GM12873 (cell line): ENCODE results near the gene THAP5.

Source experiments
- TF ChIP-seq, protein P1 (sequence below): IDR thresholded peaks from 2 replicates; pipeline ENCODE4 v1.5.1; 2012; ENCODE audit warnings: low read depth, mild to moderate bottlenecking, moderate library complexity, low read length, control low read depth; ENCODE audit not compliant: insufficient read depth; ENCODE audit errors: missing control alignments

The THAP5 gene

DNA sequence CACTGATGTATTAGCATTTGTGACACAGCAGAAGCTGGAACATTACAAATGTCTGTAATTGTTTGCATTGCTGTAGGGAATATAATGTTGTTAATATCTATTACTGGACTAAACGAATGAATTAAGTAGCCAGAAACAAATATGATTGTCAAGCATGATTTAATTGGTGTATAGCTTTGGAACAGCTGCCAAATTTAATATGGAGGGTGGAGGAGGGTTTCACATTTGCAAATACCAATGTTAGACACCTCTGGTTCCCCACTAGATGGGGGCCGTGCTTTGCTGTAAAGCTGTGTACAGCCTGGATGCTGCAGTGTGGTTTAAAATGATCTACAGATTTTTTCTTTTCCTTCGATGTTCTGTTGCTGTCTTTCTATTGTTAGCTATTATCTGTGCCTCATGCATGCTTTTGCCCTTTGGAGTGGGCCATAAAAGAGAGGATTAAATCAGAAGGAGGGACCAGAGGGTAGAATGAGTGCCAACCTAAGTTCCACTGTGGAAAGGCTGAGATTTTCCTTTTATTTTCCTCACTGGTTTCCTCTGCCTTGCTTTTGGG, 23.2 kb upstream of the THAP5 start:
- TF ChIP-seq, protein P1, sequence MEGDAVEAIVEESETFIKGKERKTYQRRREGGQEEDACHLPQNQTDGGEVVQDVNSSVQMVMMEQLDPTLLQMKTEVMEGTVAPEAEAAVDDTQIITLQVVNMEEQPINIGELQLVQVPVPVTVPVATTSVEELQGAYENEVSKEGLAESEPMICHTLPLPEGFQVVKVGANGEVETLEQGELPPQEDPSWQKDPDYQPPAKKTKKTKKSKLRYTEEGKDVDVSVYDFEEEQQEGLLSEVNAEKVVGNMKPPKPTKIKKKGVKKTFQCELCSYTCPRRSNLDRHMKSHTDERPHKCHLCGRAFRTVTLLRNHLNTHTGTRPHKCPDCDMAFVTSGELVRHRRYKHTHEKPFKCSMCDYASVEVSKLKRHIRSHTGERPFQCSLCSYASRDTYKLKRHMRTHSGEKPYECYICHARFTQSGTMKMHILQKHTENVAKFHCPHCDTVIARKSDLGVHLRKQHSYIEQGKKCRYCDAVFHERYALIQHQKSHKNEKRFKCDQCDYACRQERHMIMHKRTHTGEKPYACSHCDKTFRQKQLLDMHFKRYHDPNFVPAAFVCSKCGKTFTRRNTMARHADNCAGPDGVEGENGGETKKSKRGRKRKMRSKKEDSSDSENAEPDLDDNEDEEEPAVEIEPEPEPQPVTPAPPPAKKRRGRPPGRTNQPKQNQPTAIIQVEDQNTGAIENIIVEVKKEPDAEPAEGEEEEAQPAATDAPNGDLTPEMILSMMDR = no peak

DNA sequence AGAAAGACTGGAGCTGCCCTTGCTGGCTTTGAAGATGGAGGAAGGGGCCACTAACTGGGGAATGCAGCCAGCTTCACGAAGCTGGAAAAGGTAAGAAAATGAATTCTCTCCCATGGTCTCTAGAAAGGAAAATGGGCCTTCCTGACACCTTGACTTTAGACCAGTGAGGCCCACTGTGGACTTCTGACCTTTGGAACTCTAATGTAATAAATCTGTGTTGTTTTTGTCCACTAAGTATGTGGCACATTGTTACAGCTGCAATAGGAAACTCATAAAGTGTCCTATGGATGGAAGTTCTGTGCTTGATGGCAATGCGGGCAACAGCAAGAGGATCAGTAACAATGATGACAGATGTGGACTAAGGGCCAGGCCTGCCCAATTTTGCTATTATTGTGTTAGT, 21.1 kb upstream of the THAP5 start:
- TF ChIP-seq, protein P1 = no peak

DNA sequence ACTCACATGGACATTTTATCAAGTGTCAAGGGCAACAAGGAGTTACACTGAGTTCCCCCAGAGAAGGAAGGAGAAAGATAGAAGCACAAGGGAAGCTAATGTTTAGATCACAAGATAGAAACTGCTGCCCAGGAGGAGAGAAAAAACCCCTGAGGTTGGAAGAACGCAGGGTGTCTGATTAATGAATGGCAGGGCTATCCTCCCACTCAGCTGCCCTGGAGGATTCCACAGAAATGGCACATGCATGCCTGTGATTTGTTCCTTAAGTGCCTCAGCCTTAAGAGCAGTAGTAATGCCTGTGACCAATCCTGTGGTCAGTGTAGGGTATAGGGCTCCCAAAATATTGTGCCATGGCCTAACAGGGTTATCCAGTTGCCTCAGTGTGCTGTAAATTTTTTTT, 20.4 kb upstream of the THAP5 start:
- TF ChIP-seq, protein P1 = no peak

DNA sequence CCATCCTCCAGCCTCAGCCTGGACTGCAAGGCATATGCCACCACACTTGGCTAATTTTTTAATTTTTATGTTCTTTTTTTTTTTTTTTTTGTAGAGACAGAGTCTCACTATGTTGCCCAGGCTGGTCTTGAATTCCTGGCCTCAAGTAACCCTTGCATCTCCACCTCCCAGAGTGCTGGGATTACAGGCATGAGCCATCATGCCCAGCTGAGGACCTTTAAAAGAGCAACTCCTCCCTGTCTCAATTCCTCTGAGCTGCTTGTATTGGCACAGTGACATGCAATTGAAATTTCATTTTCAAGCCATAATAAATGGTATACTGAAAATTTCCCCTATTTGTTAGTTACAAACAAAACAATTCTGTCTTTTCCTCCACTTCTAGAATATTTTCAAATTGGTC, 19.7 kb upstream of the THAP5 start:
- TF ChIP-seq, protein P1 = no peak

DNA sequence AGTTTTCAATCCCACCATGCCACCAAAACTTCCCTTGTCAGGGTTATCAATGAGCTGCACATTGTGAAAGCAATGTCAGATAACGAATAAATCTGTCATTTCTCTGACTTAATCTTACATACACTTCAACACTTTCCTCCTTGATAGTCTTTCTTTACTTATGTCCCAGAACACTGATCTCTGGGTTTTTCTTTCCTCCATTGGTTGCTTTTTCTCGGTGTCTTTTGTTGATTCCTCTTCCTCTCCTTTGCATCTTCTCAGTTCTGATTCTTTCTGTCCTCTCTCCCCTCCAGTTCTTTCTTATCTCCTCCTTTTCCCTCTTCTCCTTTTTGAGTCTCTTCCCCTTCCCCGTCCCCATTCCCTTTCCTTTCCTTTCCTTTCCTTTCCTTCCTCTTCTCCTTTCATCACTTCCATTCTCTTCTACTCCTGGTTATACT, 16.8 kb upstream of the THAP5 start:
- TF ChIP-seq, protein P1 = no peak

DNA sequence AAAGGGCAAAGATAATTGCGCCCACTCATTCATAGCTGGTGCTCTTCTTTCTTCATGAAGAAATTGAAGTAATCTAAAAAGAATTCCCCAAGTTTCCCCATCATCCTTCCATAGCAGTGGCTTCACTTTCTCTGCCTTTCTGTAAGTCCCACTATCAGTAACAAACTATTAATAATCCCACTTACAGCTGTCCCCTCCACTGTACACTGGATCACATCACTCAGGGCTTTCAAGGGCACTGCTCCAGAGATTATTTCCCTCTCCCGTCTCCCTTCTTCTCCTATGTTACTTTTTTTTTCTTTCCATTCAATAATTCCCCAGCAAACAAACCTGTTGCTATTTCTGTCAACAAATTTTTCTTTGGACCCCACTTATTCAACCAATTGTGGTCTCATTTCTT, 16.3 kb upstream of the THAP5 start:
- TF ChIP-seq, protein P1 = no peak

DNA sequence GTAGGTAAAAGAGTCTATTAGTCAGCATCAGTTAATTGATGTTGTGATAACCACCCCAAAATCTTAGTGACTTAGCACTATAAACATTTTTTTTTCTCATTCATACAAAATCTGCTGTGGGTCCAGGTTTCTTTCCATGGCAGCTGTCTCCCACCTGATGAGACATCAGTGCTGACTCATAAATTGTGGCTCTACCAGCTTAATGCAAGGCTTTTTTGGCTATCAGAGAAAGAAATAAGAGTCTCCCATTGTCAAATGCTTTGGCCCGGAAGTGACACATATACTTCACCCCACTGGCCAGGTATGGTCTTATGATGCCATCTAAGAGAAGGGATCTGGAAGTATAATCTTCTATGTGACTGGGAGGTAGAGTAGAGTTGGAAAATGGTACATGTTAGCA, 14.7 kb upstream of the THAP5 start:
- TF ChIP-seq, protein P1 = no peak
